GM18511 (cell line): ENCODE results near the gene C1orf87.

Source experiments
- ATAC-seq: cut with Tn5 transposase; IDR thresholded peaks from one replicate; pipeline ENCODE4 v1.9.1; 2021; ENCODE audit warnings: mild to moderate bottlenecking, moderate library complexity; ENCODE audit not compliant: unreplicated experiment

The C1orf87 gene

GRCh38 chr1:60063561-60063960, 10.0 kb downstream of the C1orf87 start:
- no peak for ATAC-seq

GRCh38 chr1:60059468-60059867, 14.1 kb downstream of the C1orf87 start:
- no peak for ATAC-seq

- ATAC-seq: no peak
Observed at GRCh38 chr1:60055336-60055735, 18.2 kb downstream of the C1orf87 start.

- ATAC-seq: no peak
Observed at GRCh38 chr1:60054374-60054773, 19.2 kb downstream of the C1orf87 start.

- no peak for ATAC-seq
Observed at GRCh38 chr1:60052601-60053000, 21.0 kb downstream of the C1orf87 start.

GRCh38 chr1:60051191-60051590, 22.4 kb downstream of the C1orf87 start:
- ATAC-seq: no peak

- no peak for ATAC-seq
Observed at GRCh38 chr1:60049188-60049587, 24.4 kb downstream of the C1orf87 start.

- ATAC-seq: no peak
Observed at GRCh38 chr1:60044881-60045280, 28.7 kb downstream of the C1orf87 start.

GRCh38 chr1:60041783-60042182, 31.8 kb downstream of the C1orf87 start:
- ATAC-seq: no peak

- ATAC-seq: no peak
Observed at GRCh38 chr1:60037669-60038068, 35.9 kb downstream of the C1orf87 start.

- no peak for ATAC-seq
Observed at GRCh38 chr1:60036856-60037460, 36.6 kb downstream of the C1orf87 start.

GRCh38 chr1:60035921-60036320, 37.6 kb downstream of the C1orf87 start:
- no peak for ATAC-seq

GRCh38 chr1:60034999-60035398, 38.6 kb downstream of the C1orf87 start:
- no peak for ATAC-seq

- ATAC-seq: no peak
Observed at GRCh38 chr1:60033066-60033465, 40.5 kb downstream of the C1orf87 start.

GRCh38 chr1:60031146-60031545, 42.4 kb downstream of the C1orf87 start:
- ATAC-seq: no peak

- no peak for ATAC-seq
Observed at GRCh38 chr1:60025552-60025951, 48.0 kb downstream of the C1orf87 start.

- no peak for ATAC-seq
Observed at GRCh38 chr1:60017508-60018205, 55.9 kb downstream of the C1orf87 start.

- ATAC-seq: no peak
Observed at GRCh38 chr1:60010690-60011089, 62.9 kb downstream of the C1orf87 start.

GRCh38 chr1:60008500-60008899, 65.1 kb downstream of the C1orf87 start:
- no peak for ATAC-seq

- ATAC-seq: no peak
Observed at GRCh38 chr1:60000625-60001024, 72.9 kb downstream of the C1orf87 start.

GRCh38 chr1:59999746-60000145, 73.8 kb downstream of the C1orf87 start:
- no peak for ATAC-seq

GRCh38 chr1:59999006-59999405, 74.6 kb downstream of the C1orf87 start:
- no peak for ATAC-seq
